CD4-positive, alpha-beta T cell (primary cell): ENCODE data around the gene TNRC18. TPM values are rescaled to one million over a fixed set of nuclear protein-coding genes. Genes with fewer than 3 reads are reported as not detected.
"Not testable (repeated sequence)": the region's sequence is repeated elsewhere in the genome, so short reads cannot be mapped to it uniquely, and the experiment has no call there.

ENCODE experiments used
- ATAC-seq: fragments of 200-7000 bp; cut with Tn5 transposase; one replicate; pipeline ENCODE4 v1.10.0; 2022; ENCODE audit warnings: mild to moderate bottlenecking; ENCODE audit not compliant: poor library complexity
- CTCF ChIA-PET: fragments of 350-600 bp; sonication (Branson Sonifier 250); formaldehyde crosslinking; loops from one replicate; lab custom pipeline; 2021; ENCODE audit warnings: antibody characterized with exemption, inconsistent platforms; lab: Charles Lee
- POLR2A ChIA-PET: fragments of 350-600 bp; sonication (Branson Sonifier 250); formaldehyde crosslinking; loops from one replicate; lab custom pipeline; 2021; ENCODE audit warnings: antibody characterized with exemption, inconsistent platforms; lab: Charles Lee
- DNase-seq, 14 experiments: peaks; one replicate each; pipeline ENCODE4 v3.0.0-alpha.2; 2013 to 2020; ENCODE audit warnings: mixed read lengths in 2 of 14
- H3K27ac ChIP-seq, 2 donors: one replicate each; pipeline versions ENCODE4 v1.5.1 to v1.7.0; 2013; ENCODE audit warnings: low read length in 2 of 2, low read depth in 1 of 2, mild to moderate bottlenecking in 1 of 2
- H3K27me3 ChIP-seq, 2 experiments: 1 replicate in 1 of 2; 2 replicates in 1 of 2; pipeline versions ENCODE4 v1.6.1 to v1.7.0; 2013; ENCODE audit warnings: low read length in 2 of 2, control low read depth in 1 of 2, mild to moderate bottlenecking in 1 of 2, moderate library complexity in 1 of 2; ENCODE audit not compliant: insufficient read depth in 2 of 2, control insufficient read depth in 1 of 2
- H3K36me3 ChIP-seq: one replicate; pipeline ENCODE4 v1.6.1; 2013; ENCODE audit warnings: low read length, control low read depth; ENCODE audit not compliant: insufficient read depth
- H3K4me1 ChIP-seq: one replicate; pipeline ENCODE4 v1.6.1; 2013; ENCODE audit warnings: low read length, control low read depth; ENCODE audit not compliant: insufficient read depth
- H3K4me3 ChIP-seq: one replicate; pipeline ENCODE4 v1.5.1; 2013; ENCODE audit warnings: mild to moderate bottlenecking, low read length, moderate library complexity
- H3K9me3 ChIP-seq, 2 experiments: 1 replicate in 1 of 2; 2 replicates in 1 of 2; pipeline versions ENCODE4 v1.6.1 to v1.7.0; 2013; ENCODE audit warnings: low read length in 2 of 2, mild to moderate bottlenecking in 2 of 2, control low read depth in 1 of 2, moderate library complexity in 1 of 2; ENCODE audit not compliant: control insufficient read depth in 1 of 2, insufficient read depth in 1 of 2
- H3K27ac Mint-ChIP-seq: one replicate; pipeline ENCODE4 v1.8.0; 2020; ENCODE audit warnings: mixed read lengths
- H3K27me3 Mint-ChIP-seq: one replicate; pipeline ENCODE4 v1.8.0; 2021; ENCODE audit warnings: mixed read lengths
- H3K36me3 Mint-ChIP-seq: one replicate; pipeline ENCODE4 v1.8.0; 2021; ENCODE audit warnings: low read depth, mixed read lengths
- H3K4me1 Mint-ChIP-seq: one replicate; pipeline ENCODE4 v1.8.0; 2021; ENCODE audit warnings: low read depth, mixed read lengths
- H3K4me3 Mint-ChIP-seq: one replicate; pipeline ENCODE4 v1.8.0; 2020; ENCODE audit warnings: mild to moderate bottlenecking, mixed read lengths
- H3K9me3 Mint-ChIP-seq: one replicate; pipeline ENCODE4 v1.8.0; 2020; ENCODE audit warnings: mixed read lengths
- intact Hi-C, 2 experiments: fragments of 100-400 bp; cut with DNase I in 1 of 2; cut with micrococcal nuclease in 1 of 2; formaldehyde crosslinking; loops; one replicate each; pipeline versions ENCODE4 v1.15.1 to v1.9.0; 2023 to 2025; cut with DNase I, micrococcal nuclease
- total RNA-seq, 174 experiments: library from RNA in 2 of 174; stranded (reverse) in 2 of 174; gene quantifications; one replicate each; pipeline ENCODE4 v1.2.3 and lab custom pipeline; 2021 to 2026
- TF ChIP-seq, protein P1 (sequence below): fragments of 200-600 bp; IDR thresholded peaks from one replicate; pipeline ENCODE4 v1.8.0; 2022; ENCODE audit warnings: antibody characterized with exemption, mild to moderate bottlenecking

Gene TNRC18
- total RNA-seq, 2 experiments from 2014 or later: 69.9 TPM

DNA sequence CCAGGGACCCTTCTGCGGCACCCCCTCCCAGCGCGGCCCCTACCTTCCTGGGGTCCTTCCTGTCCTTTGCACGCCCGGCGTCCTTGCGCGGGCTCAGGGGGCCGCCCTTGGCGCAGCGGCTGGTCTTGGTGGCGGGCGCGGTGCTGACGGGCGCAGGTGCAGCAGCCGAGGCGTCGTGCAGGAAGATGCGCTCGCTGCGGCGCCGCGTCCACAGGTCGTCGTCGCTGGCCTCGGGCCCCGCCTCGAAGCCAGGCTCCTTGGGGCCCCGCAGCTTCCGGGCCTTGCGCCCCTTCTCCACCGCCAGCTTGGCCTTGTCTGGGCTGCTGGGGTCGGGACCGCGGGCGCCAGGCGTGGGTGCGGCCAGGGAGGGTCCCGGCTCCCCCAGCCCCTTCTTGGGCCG, 91.1 kb downstream of the TNRC18 start:
- H3K9me3 Mint-ChIP-seq: peaks cover 6% of the 10 kb centered on the region
- H3K9me3 ChIP-seq: peaks cover 16 to 17% of the 10 kb centered on the region in 2 experiments
- H3K36me3 Mint-ChIP-seq: peaks cover 58% of the 10 kb centered on the region
- H3K27me3 Mint-ChIP-seq: no peaks in the 10 kb centered on the region
- intact Hi-C loops: no loop called here
- no peak overlapping the region for H3K27ac Mint-ChIP-seq
- no peak overlapping the region for H3K4me3 ChIP-seq
- TF ChIP-seq, protein P1, sequence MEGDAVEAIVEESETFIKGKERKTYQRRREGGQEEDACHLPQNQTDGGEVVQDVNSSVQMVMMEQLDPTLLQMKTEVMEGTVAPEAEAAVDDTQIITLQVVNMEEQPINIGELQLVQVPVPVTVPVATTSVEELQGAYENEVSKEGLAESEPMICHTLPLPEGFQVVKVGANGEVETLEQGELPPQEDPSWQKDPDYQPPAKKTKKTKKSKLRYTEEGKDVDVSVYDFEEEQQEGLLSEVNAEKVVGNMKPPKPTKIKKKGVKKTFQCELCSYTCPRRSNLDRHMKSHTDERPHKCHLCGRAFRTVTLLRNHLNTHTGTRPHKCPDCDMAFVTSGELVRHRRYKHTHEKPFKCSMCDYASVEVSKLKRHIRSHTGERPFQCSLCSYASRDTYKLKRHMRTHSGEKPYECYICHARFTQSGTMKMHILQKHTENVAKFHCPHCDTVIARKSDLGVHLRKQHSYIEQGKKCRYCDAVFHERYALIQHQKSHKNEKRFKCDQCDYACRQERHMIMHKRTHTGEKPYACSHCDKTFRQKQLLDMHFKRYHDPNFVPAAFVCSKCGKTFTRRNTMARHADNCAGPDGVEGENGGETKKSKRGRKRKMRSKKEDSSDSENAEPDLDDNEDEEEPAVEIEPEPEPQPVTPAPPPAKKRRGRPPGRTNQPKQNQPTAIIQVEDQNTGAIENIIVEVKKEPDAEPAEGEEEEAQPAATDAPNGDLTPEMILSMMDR: no peak
- no peaks in the 10 kb centered on the region for H3K27me3 ChIP-seq
- H3K4me3 Mint-ChIP-seq: no peak overlapping the region
- CTCF ChIA-PET: no interaction called here
- ATAC-seq: no peak
- POLR2A ChIA-PET: no interaction called here
- no peak for DNase-seq
- H3K4me1 Mint-ChIP-seq: peaks cover 21% of the 10 kb centered on the region
- peaks cover 37% of the 10 kb centered on the region for H3K36me3 ChIP-seq
- peaks cover 30% of the 10 kb centered on the region for H3K4me1 ChIP-seq
- no peak overlapping the region for H3K27ac ChIP-seq

DNA sequence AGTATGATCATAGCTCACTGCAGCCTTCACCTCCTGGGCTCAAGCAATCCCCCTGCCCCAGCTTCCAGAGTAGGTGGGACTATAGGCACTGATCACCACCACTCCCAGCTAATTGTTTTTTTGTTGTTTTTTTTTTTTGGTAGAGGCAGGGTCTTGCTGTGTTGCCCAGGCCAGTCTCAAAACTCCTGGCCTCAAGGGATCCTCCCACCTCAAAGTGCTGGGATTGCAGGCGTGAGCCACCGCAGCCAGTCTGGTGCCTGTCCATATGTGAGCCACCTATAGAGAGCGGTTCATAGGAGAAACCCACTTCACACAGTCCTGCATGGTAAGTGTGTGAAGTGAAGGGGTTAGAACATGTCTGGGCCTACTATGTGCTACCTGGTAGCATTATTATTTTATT, 93.3 kb downstream of the TNRC18 start:
- intact Hi-C loops: no loop called here
- Mint-ChIP-seq H3K4me1 (peaks cover 21% of the 10 kb centered on the region), H3K27me3 (no peaks in the 10 kb centered on the region), H3K9me3 (no peaks in the 10 kb centered on the region), H3K27ac (no peak overlapping the region), H3K36me3 (peaks cover 50% of the 10 kb centered on the region), H3K4me3 (no peak overlapping the region)
- Histone ChIP-seq H3K4me3 (no peak overlapping the region), H3K9me3 (no peaks in the 10 kb centered on the region), H3K27me3 (no peaks in the 10 kb centered on the region), H3K4me1 (peaks cover 30% of the 10 kb centered on the region), H3K27ac (no peak overlapping the region), H3K36me3 (peaks cover 29% of the 10 kb centered on the region)
- no peak for DNase-seq
- POLR2A ChIA-PET: interaction anchor here (1.1 to 1.5 kb wide), 2 partner anchors 11 to 66 kb away, joined by 3 read pairs; no protein-coding TSS in a partner anchor
- TF ChIP-seq, protein P1: no peak
- CTCF ChIA-PET: interaction anchor here (1.1 kb wide), 1 partner anchor 121 kb away, joined by 3 read pairs; no protein-coding TSS in a partner anchor
- ATAC-seq: no peak

DNA sequence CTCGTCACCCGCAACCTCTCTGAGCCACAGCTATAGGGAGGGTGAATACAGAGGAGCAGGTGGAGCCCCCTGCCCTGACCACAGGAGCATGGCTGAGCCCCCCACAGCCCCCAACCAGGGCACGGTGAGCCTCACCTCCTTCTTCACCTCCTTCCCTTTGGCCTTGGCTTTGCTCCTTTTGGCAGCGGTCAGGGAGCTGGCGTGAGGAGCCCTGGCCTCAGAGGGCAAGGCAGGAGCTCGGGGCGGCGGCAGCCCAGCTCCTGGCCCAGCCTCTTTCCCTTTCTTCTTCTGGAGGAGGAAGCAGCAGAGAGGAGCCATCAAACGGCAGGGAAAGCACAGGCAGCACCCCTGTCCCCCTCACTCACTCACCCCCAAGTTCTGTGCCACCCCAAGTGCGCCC, 98.7 kb downstream of the TNRC18 start:
- H3K9me3 ChIP-seq: peaks cover 0 to 17% of the 10 kb centered on the region in 2 experiments
- Mint-ChIP-seq H3K36me3 (peaks cover 49% of the 10 kb centered on the region), H3K4me3 (no peak overlapping the region), H3K27me3 (no peaks in the 10 kb centered on the region), H3K9me3 (no peaks in the 10 kb centered on the region), H3K27ac (no peak overlapping the region), H3K4me1 (no peaks in the 10 kb centered on the region)
- no peaks in the 10 kb centered on the region for H3K27me3 ChIP-seq
- TF ChIP-seq, protein P1: no peak
- intact Hi-C loops: no loop called here
- no peak for DNase-seq
- ATAC-seq: no peak
- no peak overlapping the region for H3K27ac ChIP-seq
- no peaks in the 10 kb centered on the region for H3K4me1 ChIP-seq
- H3K36me3 ChIP-seq: peaks cover 43% of the 10 kb centered on the region
- ChIA-PET CTCF (no interaction called here), POLR2A (no interaction called here)
- H3K4me3 ChIP-seq: no peak overlapping the region

DNA sequence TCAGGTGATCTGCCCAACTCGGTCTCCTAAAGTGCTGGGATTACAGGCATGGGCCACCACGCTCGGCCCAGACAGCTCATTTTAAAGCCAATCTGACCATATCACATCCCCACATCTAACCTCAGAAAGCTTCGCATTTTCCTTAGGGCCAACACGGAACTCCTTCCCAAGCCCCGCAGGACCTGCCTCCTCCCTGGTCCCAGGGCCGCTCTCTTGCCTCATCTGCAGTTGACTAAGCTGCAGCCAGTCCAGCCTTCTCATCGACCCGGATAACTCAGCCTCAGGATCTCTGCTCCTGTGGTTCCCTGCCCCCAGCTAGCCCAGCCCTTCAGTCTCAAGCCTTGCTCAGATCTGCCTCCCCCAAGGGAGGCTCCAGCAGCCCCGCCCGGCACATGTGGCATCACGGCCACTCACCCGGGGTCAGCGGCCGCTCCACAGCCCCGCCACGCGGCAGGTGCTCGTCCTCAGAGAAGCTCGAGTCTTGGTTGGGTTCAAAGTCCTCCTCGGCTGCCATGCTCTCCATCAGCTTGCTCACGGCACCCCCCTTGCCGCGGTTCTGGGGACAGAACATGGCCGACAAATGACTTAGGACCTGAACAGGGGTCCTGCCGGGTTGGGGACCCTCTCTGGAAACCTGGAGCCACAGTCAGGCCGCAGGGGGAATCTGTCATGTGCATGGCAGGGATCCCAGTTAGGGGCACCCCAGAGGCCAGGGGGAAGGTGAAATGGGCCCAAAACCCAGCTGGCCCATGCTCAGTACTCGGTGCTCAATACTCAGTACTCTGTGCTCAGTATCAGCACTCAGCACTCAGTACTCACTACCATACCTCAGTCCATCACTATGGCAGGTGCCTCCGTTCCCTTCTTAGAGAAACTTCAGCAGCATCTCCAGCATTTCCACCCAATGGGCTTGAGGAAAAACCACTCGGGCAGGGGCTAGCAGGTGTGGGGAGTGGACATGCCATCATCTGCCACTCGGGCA, 99.5 kb downstream of the TNRC18 start:
- DNase-seq, H3K27me3 ChIP-seq, H3K27ac Mint-ChIP-seq, ATAC-seq, H3K4me3 ChIP-seq, H3K4me1 ChIP-seq, POLR2A ChIA-PET, H3K4me1 Mint-ChIP-seq, H3K9me3 Mint-ChIP-seq, H3K4me3 Mint-ChIP-seq, intact Hi-C loops, H3K27me3 Mint-ChIP-seq, CTCF ChIA-PET, H3K27ac ChIP-seq: not testable (repeated sequence)
- Histone ChIP-seq H3K9me3 (peaks cover under 1 to 20% of the 10 kb centered on the region in 2 experiments), H3K36me3 (peaks cover 46% of the 10 kb centered on the region)
- H3K36me3 Mint-ChIP-seq: peaks cover 58% of the 10 kb centered on the region
